ENCODE data around the gene NSF.

DNA sequence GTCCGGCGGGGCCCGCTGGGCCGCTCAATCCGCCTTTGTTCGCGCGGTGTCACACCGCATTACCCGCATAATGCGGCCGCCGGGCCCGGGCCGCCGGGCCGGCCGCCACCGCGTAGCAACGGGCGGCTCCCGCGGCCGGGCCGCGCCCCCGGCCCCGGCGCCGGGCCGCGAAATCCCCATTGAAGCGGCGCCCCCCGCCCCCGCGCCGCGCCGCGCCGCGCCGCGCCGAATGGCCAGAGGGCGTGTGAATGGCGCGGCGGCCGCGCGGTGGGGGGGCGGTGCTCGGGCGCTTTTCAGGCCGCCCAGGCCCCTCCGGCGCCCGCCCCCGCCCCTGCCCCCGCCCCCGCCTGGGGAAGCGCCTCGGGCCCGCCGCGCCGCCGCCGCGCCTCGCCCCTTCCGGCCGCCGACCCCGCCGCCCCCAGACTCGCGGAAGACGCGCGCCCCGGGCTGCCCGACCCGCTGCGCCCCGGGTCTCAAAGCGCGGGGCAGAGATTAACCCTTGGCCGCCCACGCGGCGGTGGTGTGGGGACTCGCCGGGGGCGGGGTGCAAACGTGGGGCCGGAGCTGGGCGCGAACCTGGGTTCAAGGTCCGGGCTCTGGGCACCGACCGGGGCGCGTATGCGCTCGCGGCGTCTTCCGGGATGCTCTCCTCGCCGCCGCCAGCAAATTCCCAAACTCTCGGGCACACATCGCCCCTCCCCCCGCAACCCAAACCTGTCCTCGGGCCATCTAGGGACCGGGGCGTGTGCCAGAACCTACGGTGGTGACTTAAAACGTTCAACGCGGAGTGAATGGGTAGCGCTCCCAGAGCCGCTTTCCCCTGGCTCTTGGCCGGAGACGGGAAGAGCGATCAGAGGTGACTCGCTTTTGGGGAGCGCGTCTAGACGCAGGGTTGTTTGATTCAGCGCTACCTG, 181.3 kb downstream of the NSF start:
- TF ChIP-seq TEAD4 (IDR thresholded peaks at IDR 0.05), result no peak
- TF ChIP-seq EP300 (IDR thresholded peaks at IDR 0.05; ENCODE audit: borderline replicate concordance), result no peak
- no peak; the same call in 1 of the 2 replicates for TF ChIP-seq TAF1 (IDR thresholded peaks at IDR 0.05; ENCODE audit: low read depth)
- TF ChIP-seq, protein P1, sequence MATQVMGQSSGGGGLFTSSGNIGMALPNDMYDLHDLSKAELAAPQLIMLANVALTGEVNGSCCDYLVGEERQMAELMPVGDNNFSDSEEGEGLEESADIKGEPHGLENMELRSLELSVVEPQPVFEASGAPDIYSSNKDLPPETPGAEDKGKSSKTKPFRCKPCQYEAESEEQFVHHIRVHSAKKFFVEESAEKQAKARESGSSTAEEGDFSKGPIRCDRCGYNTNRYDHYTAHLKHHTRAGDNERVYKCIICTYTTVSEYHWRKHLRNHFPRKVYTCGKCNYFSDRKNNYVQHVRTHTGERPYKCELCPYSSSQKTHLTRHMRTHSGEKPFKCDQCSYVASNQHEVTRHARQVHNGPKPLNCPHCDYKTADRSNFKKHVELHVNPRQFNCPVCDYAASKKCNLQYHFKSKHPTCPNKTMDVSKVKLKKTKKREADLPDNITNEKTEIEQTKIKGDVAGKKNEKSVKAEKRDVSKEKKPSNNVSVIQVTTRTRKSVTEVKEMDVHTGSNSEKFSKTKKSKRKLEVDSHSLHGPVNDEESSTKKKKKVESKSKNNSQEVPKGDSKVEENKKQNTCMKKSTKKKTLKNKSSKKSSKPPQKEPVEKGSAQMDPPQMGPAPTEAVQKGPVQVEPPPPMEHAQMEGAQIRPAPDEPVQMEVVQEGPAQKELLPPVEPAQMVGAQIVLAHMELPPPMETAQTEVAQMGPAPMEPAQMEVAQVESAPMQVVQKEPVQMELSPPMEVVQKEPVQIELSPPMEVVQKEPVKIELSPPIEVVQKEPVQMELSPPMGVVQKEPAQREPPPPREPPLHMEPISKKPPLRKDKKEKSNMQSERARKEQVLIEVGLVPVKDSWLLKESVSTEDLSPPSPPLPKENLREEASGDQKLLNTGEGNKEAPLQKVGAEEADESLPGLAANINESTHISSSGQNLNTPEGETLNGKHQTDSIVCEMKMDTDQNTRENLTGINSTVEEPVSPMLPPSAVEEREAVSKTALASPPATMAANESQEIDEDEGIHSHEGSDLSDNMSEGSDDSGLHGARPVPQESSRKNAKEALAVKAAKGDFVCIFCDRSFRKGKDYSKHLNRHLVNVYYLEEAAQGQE (IDR thresholded peaks at IDR 0.05; ENCODE audit: low read depth), result no peak
- TF ChIP-seq, protein P2, sequence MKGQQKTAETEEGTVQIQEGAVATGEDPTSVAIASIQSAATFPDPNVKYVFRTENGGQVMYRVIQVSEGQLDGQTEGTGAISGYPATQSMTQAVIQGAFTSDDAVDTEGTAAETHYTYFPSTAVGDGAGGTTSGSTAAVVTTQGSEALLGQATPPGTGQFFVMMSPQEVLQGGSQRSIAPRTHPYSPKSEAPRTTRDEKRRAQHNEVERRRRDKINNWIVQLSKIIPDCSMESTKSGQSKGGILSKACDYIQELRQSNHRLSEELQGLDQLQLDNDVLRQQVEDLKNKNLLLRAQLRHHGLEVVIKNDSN (IDR thresholded peaks at IDR 0.05), result no peak
- TF ChIP-seq, protein P3, sequence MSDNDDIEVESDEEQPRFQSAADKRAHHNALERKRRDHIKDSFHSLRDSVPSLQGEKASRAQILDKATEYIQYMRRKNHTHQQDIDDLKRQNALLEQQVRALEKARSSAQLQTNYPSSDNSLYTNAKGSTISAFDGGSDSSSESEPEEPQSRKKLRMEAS (IDR thresholded peaks at IDR 0.05), result no peak
- TF ChIP-seq EGR1 (IDR thresholded peaks at IDR 0.05), result peak; percentile 69; the same call in 1 of the 2 replicates
